NT2/D1 (cell line): ENCODE results near the gene TDRD3.

Source experiments
- SUZ12 ChIP-seq: IDR thresholded peaks from 2 replicates; pipeline ENCODE4 v1.6.1; 2011; ENCODE audit not compliant: insufficient read length, insufficient read depth; ENCODE audit errors: extremely low read depth
- YY1 ChIP-seq: IDR thresholded peaks from 2 replicates; pipeline ENCODE4 v1.6.1; 2011; ENCODE audit not compliant: insufficient read length, insufficient read depth
- ZNF274 ChIP-seq: IDR thresholded peaks from 2 replicates; pipeline ENCODE4 v1.6.1; 2011; ENCODE audit warnings: mild to moderate bottlenecking, low read depth, low read length

- TF ChIP-seq ZNF274 (no peak), YY1 (no peak), SUZ12 (no peak)
Measured at GRCh38 chr13:60418954-60419353, 21.9 kb downstream of the TDRD3 start.
